HG03520 (cell line): ENCODE measurements around the gene CHID1.

Source experiments
- ATAC-seq: cut with Tn5 transposase; IDR thresholded peaks from one replicate; pipeline ENCODE4 v1.9.1; 2021; ENCODE audit warnings: mild to moderate bottlenecking, moderate library complexity; ENCODE audit not compliant: unreplicated experiment

CHID1 gene

GRCh38 chr11:837990-838307 lies 72.7 kb downstream of the CHID1 start:
- no peak for ATAC-seq

GRCh38 chr11:837189-837989 lies 73.2 kb downstream of the CHID1 start:
- ATAC-seq, result no peak

GRCh38 chr11:836700-837099 lies 73.9 kb downstream of the CHID1 start:
- ATAC-seq, result no peak

- ATAC-seq, result no peak
Measured at GRCh38 chr11:836274-836673, 74.3 kb downstream of the CHID1 start.

DNA sequence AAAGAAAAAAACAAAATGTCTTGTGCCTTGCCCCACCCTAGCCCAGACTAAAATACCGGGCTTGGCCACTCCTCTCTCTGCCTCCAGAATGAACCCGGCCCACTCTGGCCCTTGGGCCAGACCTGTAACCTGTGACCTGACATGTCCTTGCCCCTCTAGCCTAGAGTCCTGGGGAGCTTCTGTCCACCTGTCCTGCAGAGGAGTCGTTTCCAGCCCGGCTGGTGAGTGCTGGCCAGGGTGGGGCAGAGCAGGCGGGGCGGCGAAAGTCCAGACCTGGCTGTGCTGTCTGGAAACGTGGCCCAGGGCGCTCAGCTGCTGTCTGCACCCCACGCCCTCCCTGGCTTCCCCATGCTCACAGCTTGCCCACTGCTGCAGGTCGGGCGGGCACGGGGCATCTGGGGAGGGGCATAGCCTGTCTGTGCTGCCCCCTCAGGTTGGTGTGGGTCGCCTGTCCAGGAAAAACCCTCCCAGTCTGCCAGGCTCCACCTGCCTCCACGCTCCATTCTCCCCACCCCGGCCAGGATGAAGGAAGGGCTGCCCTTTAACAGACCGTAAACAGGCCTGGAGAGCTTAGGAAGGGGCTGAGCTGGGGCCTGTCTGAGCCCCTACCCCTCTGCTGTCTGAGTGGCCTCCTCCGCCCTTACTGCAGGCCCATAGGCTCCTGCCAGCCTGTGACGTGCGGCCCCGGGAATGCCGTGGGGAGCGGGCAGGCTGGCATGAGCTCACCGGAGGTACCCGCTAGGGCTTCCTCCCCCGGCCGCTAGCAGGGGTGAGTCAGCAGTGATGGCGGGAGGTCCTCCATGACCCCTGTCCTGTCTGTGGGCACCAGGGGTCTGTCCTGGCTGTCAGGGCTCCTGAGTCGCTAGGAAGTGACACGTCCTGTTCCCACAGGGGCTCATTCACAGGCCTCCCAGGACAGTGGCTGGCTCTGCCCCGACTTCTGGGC lies 76.0 kb downstream of the CHID1 start:
- ATAC-seq, result no peak

GRCh38 chr11:833849-834311 lies 76.7 kb downstream of the CHID1 start:
- no peak for ATAC-seq

- no peak for ATAC-seq
Measured at GRCh38 chr11:833114-833791, 77.4 kb downstream of the CHID1 start.

- no peak for ATAC-seq
Measured at GRCh38 chr11:832529-833113, 78.0 kb downstream of the CHID1 start, which contains the start of gene CD151. TSS of gene CD151 (plus strand) at chr11:832952. CDS start at chr11:836070, 3,118 bp downstream.

GRCh38 chr11:831961-832528 lies 78.6 kb downstream of the CHID1 start:
- ATAC-seq, result no peak

- ATAC-seq, result no peak
Measured at GRCh38 chr11:831118-831864, 79.3 kb downstream of the CHID1 start.

DNA sequence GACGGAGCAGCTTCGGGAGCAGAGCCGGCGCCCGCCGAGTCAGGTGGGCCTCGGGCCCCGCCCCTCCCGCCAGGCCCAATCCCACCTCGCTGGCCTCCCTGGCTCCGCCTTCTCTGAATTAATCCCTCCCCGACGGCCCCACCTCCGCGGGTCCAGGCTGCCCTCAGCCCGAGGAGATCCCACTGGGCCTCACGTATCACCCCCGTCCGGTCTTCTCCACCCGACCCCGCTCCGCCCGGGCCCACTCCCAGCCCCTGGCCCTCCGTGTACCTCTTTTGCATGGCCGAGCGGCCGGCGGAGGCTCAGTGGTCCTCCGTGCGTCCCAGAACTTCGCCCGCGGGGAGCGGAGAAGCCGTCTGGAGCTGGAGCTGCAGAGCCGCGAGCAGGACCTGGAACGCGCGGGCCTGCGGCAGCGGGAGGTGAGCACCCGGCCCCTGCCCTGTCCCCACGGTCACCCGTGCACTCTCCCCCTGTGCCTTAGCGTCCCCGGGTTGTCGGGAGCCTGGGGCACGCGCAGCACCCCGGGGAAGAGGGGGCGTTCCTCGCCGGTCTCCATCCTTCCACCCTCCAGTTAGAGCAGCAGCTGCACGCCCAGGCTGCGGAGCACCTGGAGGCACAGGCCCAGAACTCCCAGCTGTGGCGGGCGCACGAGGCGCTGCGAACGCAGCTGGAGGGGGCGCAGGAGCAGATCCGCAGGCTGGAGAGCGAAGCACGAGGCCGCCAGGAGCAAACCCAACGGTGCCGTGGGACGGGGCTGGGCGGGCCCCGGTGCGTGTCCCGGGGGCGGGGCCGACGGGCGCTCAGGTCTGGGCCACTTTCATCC lies 80.1 kb downstream of the CHID1 start:
- no peak for ATAC-seq

- ATAC-seq, result no peak
Measured at GRCh38 chr11:829847-830294, 80.7 kb downstream of the CHID1 start.

- no peak for ATAC-seq
Measured at GRCh38 chr11:829176-829846, 81.3 kb downstream of the CHID1 start.

GRCh38 chr11:828506-829175 lies 82.0 kb downstream of the CHID1 start:
- no peak for ATAC-seq

- no peak for ATAC-seq
Measured at GRCh38 chr11:827897-828192, 82.8 kb downstream of the CHID1 start, which contains the start of gene CRACR2B. TSS of gene CRACR2B (plus strand) at chr11:827919. CDS start at chr11:828608, 689 bp downstream.

GRCh38 chr11:827146-827896 lies 83.3 kb downstream of the CHID1 start:
- ATAC-seq, result peak; percentile 38

DNA sequence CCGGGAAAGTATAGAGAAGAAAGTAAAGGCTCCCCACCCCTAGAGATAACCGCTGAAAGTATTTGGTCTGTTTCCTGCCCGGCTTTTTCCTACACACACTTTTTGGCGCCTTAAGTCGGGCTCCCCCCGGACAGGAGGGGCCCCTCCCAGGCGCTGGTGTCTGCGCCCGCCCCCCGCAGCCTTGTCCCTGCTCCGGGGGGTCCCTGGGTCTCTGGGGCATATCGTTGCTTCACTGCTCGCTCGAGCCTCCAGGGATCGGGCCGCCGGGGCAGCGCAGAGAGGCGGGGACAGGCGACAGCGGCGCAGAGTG lies 83.8 kb downstream of the CHID1 start:
- ATAC-seq, result no peak
